Activated T-cell treated with anti-CD3 and anti-CD28 coated beads, Interleukin-2, amount 50 U/mL, for 24 hours (primary cell): Measurements from ENCODE around the gene DUSP15.

ENCODE experiments used
- DNase-seq: peaks from one replicate; pipeline ENCODE4 v3.0.0-alpha.2; 2020
- H3K27ac Mint-ChIP-seq: 2 replicates; pipeline ENCODE4 v1.8.0; 2020; ENCODE audit warnings: mild to moderate bottlenecking, mixed read lengths
- H3K27me3 Mint-ChIP-seq: 2 replicates; pipeline ENCODE4 v1.8.0; 2020; ENCODE audit warnings: mixed read lengths
- H3K36me3 Mint-ChIP-seq: 2 replicates; pipeline ENCODE4 v1.8.0; 2020; ENCODE audit warnings: low read depth, mixed read lengths
- H3K4me1 Mint-ChIP-seq: 2 replicates; pipeline ENCODE4 v1.8.0; 2020; ENCODE audit warnings: low read depth, mixed read lengths
- H3K4me3 Mint-ChIP-seq: 2 replicates; pipeline ENCODE4 v1.8.0; 2020; ENCODE audit warnings: mild to moderate bottlenecking, moderate library complexity, mixed read lengths
- H3K9me3 Mint-ChIP-seq: 2 replicates; pipeline ENCODE4 v1.8.0; 2020; ENCODE audit warnings: mixed read lengths

DUSP15 gene

DNA sequence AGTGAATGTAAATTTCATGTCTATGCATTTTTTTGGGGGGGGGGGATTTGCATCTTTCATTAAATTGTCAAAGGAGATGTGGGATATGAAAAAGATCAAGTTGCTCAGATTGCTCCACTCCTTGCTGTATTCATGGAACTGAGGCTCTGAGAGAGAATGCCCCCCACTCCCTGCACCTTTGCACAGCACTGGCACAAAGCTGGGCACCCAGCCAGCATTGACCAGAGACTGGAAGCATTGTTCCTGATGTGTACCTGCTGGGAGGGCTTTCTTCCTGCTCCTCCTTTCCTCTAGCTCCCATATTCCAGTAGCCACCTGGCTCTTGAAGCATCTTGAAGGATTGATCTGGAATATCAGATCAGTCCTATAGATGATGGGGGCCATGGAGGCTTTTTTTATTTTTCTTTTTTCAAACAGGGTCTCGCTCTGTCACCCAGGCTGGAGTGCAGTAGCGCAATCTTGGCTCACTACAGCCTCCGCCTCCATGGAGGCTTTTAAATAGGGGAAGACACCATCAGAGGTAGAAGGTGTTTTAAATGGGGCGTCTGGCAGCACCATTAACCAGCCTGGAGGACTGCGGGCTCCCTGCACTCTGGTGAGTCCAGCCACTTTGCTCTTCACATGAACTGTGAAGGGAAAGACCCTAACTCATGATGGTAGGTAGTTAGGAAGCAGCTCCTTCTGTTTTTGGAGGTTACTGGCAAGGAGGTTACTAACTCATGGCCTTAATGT, 10.9 kb downstream of the DUSP15 start:
- no peaks in the 10 kb centered on the region for H3K36me3 Mint-ChIP-seq
- peaks cover 5% of the 10 kb centered on the region for H3K4me1 Mint-ChIP-seq
- H3K27me3 Mint-ChIP-seq: peaks cover 33% of the 10 kb centered on the region
- no peak overlapping the region for H3K27ac Mint-ChIP-seq
- no peak overlapping the region for H3K4me3 Mint-ChIP-seq
- DNase-seq: no peak
- no peaks in the 10 kb centered on the region for H3K9me3 Mint-ChIP-seq

DNA sequence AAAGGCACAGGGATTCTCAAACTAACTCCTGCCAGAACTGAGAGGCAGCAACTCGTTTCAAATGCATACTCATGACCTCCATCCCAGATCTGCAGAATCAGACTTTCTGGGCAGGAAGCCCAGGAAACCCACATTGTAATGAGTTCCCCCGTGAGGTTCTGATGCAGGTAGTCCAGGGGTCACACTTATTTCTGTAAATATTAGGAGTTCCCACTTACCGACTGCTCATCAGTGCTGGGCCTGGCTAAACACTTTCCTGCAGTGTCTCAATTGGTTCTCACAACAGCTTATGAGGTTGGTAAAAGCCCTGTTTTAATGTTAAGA, 11.6 kb downstream of the DUSP15 start:
- DNase-seq: no peak
- no peak overlapping the region for H3K27ac Mint-ChIP-seq
- no peak overlapping the region for H3K4me3 Mint-ChIP-seq

DNA sequence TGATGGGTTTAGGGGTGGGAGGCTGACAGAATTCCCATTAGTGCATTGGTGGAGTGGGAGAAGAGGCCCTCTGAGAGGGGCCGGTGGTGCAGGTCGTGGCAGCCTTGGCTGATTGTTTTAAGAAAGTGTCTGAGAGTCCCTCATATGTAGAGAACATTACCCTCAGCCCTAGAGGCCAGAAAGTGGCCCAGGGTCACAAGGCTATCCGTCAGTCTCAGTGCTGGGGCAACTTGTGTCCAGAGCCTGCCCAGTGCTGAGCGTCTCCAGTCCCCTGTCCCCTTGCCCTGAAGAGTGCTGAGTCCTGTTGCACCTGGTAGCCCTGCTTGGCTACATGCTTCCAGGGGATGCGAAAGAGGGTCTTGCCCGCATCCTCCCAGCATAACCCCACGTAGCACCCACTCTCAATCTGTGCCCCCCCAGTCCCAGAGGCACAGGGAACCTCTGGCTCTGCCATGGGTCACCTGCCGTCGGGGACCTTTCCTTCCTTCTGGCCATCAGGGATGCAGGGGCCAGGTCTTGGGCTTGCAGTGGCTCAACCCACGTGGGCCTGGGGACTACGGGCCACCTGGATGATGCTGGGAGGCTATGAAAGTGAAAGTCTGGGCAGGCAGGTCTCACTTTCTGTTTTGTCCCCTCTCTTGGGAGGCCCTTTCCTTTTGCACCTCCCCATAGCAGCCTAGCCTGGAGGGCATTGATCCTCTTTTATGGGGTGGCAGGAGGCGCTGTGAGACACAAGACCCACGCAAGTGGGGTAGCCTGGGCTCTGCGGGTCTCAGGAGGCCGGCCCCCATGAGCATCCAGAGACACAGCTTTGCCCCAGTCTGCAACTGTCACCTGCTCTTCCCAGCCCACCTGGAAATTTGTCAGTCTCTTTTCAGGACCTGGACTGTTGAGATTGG, 12.2 kb downstream of the DUSP15 start:
- Mint-ChIP-seq H3K4me3 (no peak overlapping the region), H3K27ac (no peak overlapping the region), H3K9me3 (no peaks in the 10 kb centered on the region), H3K36me3 (no peaks in the 10 kb centered on the region), H3K4me1 (peaks cover 5% of the 10 kb centered on the region), H3K27me3 (peaks cover 33% of the 10 kb centered on the region)
- DNase-seq: no peak

More for the DNA sequence above, 11.6 kb downstream of the DUSP15 start:
- no peaks in the 10 kb centered on the region for H3K36me3 Mint-ChIP-seq
- H3K9me3 Mint-ChIP-seq: no peaks in the 10 kb centered on the region
- H3K4me1 Mint-ChIP-seq: peaks cover 5% of the 10 kb centered on the region
- H3K27me3 Mint-ChIP-seq: peaks cover 33% of the 10 kb centered on the region

DNA sequence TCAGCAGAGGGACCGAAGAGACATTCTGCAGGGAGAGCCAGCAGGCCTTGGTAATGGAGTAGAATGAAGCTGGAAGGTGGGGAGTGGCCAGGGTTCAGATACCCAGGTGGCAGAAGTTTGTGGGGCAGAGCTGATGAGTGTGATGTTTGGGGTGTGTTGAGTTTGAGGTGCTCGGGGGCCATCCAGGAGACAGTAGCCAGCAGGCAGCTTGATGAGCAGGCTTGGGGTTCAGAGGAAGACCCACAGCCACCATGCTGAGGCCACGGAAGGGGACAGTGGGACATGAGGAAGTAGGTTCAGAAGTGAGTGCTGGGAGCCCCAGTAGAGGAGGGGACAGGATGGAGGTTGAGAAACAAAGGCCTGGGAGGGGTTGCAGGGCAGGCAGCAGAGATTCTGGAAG, 13.8 kb downstream of the DUSP15 start:
- no peak for DNase-seq
- H3K27me3 Mint-ChIP-seq: peaks cover 32% of the 10 kb centered on the region
- no peak overlapping the region for H3K4me3 Mint-ChIP-seq
- H3K36me3 Mint-ChIP-seq: no peaks in the 10 kb centered on the region
- no peaks in the 10 kb centered on the region for H3K9me3 Mint-ChIP-seq
- H3K27ac Mint-ChIP-seq: no peak overlapping the region
- H3K4me1 Mint-ChIP-seq: peaks cover 1% of the 10 kb centered on the region

DNA sequence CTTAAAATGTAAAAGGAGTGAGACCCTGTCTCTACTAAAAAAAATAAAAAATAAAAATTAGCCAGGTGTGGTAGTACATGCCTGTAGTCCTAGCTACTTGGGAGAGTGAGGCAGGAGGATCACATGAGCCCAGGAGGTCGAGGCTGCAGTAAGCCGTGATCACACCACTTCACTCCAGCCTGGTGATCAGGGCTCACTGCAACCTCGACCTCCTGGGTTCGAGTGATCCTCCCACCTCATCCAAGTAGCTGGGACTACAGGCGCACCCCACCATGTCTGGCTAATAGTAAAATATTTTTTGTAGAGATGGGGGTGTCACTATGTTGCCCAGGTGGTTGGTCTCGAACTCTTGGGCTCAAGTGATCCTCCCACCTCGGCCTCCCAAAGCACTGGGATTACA, 16.8 kb downstream of the DUSP15 start:
- Mint-ChIP-seq H3K27ac (no peak overlapping the region), H3K36me3 (no peaks in the 10 kb centered on the region), H3K9me3 (no peaks in the 10 kb centered on the region), H3K27me3 (peaks cover 36% of the 10 kb centered on the region), H3K4me1 (no peaks in the 10 kb centered on the region), H3K4me3 (no peak overlapping the region)
- DNase-seq: no peak

DNA sequence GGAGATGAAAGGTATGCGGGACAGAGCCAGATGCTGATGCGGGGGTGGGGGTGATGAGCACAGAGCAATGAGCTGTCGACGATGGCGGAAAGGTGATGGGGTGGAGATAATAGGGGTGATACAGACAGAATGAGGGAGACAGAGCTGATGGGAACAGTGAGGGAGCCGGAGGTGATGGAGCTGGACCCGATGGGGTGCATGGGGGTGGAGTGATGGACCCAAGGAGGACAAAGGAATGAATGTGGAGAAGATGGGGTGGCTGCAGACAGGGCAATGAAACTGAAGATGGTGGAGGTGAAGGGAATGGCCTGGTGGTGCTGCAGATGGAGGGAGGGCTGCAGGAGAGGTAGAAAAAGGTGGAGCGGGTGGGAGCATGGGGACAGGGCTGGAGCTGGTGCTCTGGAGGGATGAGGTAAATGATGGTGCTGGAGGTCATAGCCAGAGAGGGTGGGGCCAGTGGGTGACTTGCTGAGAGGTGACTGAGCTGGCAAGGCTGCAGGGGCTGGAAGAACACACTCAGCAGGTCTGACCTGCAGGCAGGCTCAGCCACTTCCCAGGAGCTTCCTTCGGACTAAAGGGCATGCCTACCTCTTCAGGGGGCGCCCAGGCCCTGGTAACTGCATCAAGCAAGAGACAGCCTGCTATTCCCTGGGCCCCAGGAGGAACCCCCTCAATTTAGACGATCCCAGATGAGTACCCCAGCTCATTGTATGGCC, 18.9 kb downstream of the DUSP15 start:
- Mint-ChIP-seq H3K4me3 (no peak overlapping the region), H3K4me1 (no peaks in the 10 kb centered on the region), H3K27ac (no peak overlapping the region), H3K9me3 (no peaks in the 10 kb centered on the region), H3K36me3 (no peaks in the 10 kb centered on the region), H3K27me3 (peaks cover 36% of the 10 kb centered on the region)
- DNase-seq: no peak

DNA sequence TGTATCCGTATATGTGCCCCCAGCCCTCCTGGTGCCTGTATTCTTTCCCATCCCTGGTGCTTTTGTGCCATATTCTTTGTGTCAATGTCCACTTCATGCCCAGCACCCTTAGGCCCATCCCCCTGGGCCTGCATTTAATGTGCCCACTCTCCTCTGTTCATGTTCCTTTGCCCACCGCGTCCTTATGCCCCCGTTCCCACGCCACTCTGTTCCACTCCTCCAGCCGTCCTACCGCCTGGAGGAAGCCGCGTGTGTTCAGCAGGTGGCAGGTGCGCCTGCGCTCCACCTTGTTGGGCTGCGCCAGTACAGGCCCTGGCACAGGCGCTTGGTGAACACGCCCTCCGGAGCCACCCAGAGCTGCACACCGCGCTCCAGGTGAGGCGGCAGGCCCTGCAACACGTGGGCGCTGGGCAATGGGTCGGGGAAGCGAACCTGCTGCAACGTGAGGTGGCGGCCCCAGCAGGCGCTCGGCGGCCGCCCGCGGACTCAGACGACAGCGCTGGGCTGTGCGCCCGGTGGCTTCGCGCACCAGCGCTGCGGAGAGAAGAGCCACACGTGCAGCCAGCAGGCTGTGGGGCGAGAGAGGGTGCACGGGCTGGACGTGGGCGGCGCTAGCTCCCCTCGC, 20.9 kb downstream of the DUSP15 start:
- DNase-seq: no peak
- H3K9me3 Mint-ChIP-seq: no peaks in the 10 kb centered on the region
- H3K4me3 Mint-ChIP-seq: no peak overlapping the region
- no peaks in the 10 kb centered on the region for H3K4me1 Mint-ChIP-seq
- peaks cover 36% of the 10 kb centered on the region for H3K27me3 Mint-ChIP-seq
- H3K36me3 Mint-ChIP-seq: no peaks in the 10 kb centered on the region
- H3K27ac Mint-ChIP-seq: no peak overlapping the region

DNA sequence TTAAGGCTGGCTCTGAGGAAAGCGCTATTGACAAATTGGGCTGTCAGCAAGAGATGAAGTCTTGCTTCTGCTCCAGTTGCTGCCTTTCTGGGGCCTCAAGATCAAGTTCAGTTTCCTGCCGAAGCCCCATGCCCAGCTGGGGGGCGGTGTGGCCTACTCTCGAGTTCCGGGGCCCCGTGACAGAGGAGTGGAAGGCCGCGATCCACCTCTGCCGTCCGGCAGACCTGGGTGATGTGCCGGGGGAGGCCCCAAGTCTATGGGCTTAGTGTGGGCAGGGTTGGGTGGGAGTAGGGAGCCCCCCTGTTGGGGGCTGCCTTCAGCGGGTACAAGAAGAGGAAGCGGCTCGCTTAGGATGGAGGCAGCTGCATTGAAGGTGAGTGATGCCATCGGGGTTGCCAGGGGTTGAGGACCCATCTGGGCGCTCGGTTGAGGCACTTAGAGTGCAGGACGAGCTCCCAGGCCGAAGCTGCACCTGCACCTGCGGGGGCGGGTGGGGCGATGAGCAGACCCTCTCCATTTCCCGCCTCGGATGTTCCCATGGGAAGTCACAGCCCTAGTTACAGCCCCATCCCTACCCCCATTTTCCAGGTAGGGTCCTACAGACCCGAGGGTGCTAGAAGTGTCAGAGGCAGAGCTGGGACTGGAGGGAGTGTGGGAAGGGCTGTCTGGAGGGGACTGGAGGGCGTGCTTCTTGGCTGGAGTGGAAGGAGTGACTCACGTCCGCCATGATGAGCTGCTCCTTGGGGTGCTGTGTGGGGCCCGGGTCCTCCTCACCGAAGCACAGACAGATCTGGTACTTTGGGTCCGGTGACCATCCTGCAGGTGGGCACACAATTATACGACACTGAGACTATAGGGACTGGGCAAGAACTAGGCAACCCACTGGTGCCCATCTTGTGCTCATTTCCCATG, 22.0 kb downstream of the DUSP15 start:
- H3K9me3 Mint-ChIP-seq: no peaks in the 10 kb centered on the region
- no peaks in the 10 kb centered on the region for H3K36me3 Mint-ChIP-seq
- no peak overlapping the region for H3K4me3 Mint-ChIP-seq
- H3K4me1 Mint-ChIP-seq: no peaks in the 10 kb centered on the region
- DNase-seq: no peak
- H3K27ac Mint-ChIP-seq: no peak overlapping the region
- peaks cover 36% of the 10 kb centered on the region for H3K27me3 Mint-ChIP-seq

DNA sequence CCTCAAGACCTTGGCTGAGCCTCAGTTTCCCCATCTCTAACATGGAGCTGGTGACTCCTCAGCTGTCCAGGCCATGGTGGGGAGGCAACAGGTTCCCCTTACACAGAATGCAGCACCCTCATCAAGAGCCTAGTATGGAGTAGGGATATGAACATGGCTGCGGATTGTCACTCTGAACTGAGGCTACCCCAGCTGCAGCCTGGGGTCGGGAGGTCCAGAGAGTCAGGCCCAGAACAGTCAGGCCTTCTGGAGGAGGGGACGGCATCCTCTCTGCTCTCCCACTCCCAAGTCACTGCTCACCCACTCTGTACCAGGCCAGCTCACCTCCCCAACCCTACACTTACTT, 23.6 kb downstream of the DUSP15 start:
- Mint-ChIP-seq H3K27ac (no peak overlapping the region), H3K36me3 (no peaks in the 10 kb centered on the region), H3K27me3 (peaks cover 32% of the 10 kb centered on the region), H3K4me3 (no peak overlapping the region), H3K4me1 (no peaks in the 10 kb centered on the region), H3K9me3 (no peaks in the 10 kb centered on the region)
- DNase-seq: no peak

DNA sequence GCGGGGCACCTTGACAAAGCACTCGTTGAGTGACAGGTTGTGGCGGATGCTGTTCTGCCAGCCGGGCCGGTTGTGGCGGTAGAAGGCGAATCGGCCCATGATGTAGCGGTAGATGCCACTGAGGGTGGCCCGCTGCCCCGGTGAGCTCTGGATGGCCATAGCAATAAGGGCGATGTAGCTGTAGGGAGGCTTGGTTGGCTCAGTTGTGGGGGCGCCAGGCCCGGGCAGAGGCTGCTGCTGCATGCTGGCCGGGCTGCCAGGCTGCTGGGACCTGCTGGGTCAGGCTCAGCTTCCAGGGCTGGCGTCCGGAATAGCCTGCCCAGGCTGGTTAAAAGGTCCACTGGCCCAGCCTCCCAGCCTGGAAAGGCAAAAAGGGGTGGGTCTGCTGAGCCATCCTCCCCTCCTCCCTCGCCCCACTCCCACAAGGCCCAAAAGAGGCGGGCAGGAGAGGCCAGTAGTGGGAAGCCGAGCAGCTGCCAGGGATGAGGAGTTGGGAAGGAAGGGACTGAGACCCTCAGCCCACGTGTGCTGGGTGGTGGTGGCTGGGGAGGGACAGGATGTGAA, 24.9 kb downstream of the DUSP15 start, which contains the start of gene FOXS1:
TSS of gene FOXS1 (minus strand) at position 305 of the 564 bp plus-strand sequence. CDS start at position 243, 62 bp downstream.
- no peak within 1 kb of the TSS for H3K4me3 Mint-ChIP-seq
- no peaks in the 10 kb centered on the region for H3K4me1 Mint-ChIP-seq
- no peaks in the 10 kb centered on the region for H3K36me3 Mint-ChIP-seq
- no peak within 1 kb of the TSS for H3K27ac Mint-ChIP-seq
- peaks cover 20% of the 10 kb centered on the region for H3K27me3 Mint-ChIP-seq
- DNase-seq: no peak
- no peaks in the 10 kb centered on the region for H3K9me3 Mint-ChIP-seq

DNA sequence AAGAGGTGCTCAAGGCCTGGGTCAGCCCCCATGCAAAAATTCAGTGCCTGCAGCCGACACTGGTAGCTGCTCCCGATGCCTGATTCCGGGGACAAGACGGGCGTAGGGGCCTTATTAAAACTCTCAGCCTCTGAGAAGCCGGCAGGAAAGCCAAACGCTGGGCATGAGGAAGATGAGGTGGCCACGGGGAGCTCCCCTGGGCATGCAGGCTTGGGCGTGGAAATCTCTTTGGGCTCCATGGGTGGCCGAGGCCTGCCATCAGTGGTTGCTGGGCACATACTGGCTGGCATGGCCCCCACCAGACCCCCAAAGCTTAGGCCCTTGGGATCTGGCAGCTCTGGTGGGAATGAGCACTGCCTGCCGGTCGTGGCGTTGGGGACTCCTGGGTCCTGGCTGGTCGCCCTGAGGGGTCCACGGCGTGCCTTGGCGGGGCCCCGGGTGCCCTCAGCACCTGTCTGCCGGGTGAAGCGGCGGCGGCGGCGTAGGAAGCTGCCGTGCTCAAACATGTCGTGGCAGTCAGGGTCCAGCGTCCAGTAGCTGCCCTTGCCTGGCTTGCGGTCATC, 25.5 kb downstream of the DUSP15 start:
- Mint-ChIP-seq H3K4me3 (no peak overlapping the region), H3K36me3 (no peaks in the 10 kb centered on the region), H3K27me3 (peaks cover 14% of the 10 kb centered on the region), H3K9me3 (no peaks in the 10 kb centered on the region), H3K4me1 (no peaks in the 10 kb centered on the region), H3K27ac (no peak overlapping the region)
- DNase-seq: no peak

DNA sequence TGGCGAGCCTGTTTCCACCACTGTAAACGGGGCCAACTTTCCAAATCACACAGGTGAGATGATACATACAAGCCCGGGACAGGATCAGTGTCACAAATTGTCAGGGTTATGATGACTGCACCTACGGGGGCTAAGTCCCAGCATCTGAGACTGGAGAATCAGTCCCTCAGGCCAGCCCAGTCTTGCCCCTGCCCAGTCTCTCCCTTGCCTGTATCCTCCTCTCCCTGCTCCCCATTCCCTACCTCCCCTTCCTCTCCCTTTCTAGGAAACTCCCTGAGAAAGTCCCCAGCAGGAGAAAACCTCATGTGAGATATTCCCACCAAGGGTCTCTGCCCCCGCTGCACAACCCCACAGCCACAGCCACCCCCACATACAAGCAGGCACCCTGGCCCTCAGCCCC, 26.4 kb downstream of the DUSP15 start:
- no peaks in the 10 kb centered on the region for H3K9me3 Mint-ChIP-seq
- no peaks in the 10 kb centered on the region for H3K36me3 Mint-ChIP-seq
- no peak for DNase-seq
- no peaks in the 10 kb centered on the region for H3K4me1 Mint-ChIP-seq
- no peak overlapping the region for H3K27ac Mint-ChIP-seq
- H3K4me3 Mint-ChIP-seq: no peak overlapping the region
- H3K27me3 Mint-ChIP-seq: peaks cover 8% of the 10 kb centered on the region

DNA sequence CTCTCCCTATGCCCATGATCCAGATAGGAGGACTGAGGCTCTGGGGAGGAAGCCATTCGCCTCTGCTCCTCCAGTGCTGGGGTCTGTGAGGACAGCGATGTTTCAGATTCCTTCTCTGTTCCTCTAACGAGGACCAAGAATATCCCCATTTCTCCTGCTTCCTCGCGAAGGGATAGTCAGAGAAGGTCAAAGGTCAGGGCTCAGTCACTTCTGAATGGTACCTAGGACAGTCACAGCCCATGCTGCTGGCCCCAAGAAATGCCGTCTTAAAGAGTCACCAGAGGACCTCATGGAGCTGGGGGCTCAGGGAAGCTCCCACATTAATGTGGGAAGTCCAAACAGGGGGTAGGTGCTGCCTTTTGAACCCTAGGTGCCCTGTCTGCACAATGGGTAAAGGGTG, 27.0 kb downstream of the DUSP15 start:
- no peak overlapping the region for H3K27ac Mint-ChIP-seq
- H3K36me3 Mint-ChIP-seq: no peaks in the 10 kb centered on the region
- H3K27me3 Mint-ChIP-seq: peaks cover 2% of the 10 kb centered on the region
- H3K4me1 Mint-ChIP-seq: no peaks in the 10 kb centered on the region
- no peak overlapping the region for H3K4me3 Mint-ChIP-seq
- H3K9me3 Mint-ChIP-seq: no peaks in the 10 kb centered on the region
- no peak for DNase-seq
